CD4-positive, alpha-beta memory T cell (primary cell): ENCODE results near the gene CBX1. TPM values are rescaled to one million over a fixed set of nuclear protein-coding genes. Genes with fewer than 3 reads are reported as not detected.
A peak's percentile ranks its signal among the peaks of the same experiment; 100 is the strongest.

Source experiments
- CTCF ChIA-PET: fragments of 350-600 bp; sonication (Branson Sonifier 250); formaldehyde crosslinking; loops from one replicate; lab custom pipeline; 2021; ENCODE audit warnings: inconsistent platforms; ENCODE audit not compliant: partially characterized antibody; lab: Charles Lee
- POLR2A ChIA-PET: fragments of 350-600 bp; sonication (Branson Sonifier 250); formaldehyde crosslinking; loops from one replicate; lab custom pipeline; 2021; ENCODE audit not compliant: partially characterized antibody; lab: Charles Lee
- DNase-seq, 5 donors: peaks; one replicate each; pipeline versions ENCODE4 v3.0.0 to v3.0.0-alpha.2; 2020 to 2022; ENCODE audit warnings: mixed read lengths in 1 of 5
- H3K27ac ChIP-seq: one replicate; pipeline ENCODE4 v1.7.0; 2013; ENCODE audit warnings: low read depth, low read length
- H3K27me3 ChIP-seq: 2 replicates; pipeline ENCODE4 v1.7.0; 2013; ENCODE audit warnings: mild to moderate bottlenecking, low read length, moderate library complexity; ENCODE audit not compliant: insufficient read depth
- H3K36me3 ChIP-seq: 2 replicates; pipeline ENCODE4 v1.7.0; 2013; ENCODE audit warnings: mild to moderate bottlenecking, low read length, moderate library complexity; ENCODE audit not compliant: insufficient read depth
- H3K4me1 ChIP-seq: 2 replicates; pipeline ENCODE4 v1.7.0; 2013; ENCODE audit warnings: mild to moderate bottlenecking, low read length, moderate library complexity; ENCODE audit not compliant: insufficient read depth
- H3K4me3 ChIP-seq, 2 donors: one replicate each; pipeline ENCODE4 v1.7.0; 2013; ENCODE audit warnings: low read length in 2 of 2, mild to moderate bottlenecking in 1 of 2
- H3K9me3 ChIP-seq, 2 donors: one replicate each; pipeline ENCODE4 v1.7.0; 2013; ENCODE audit warnings: low read length in 2 of 2, control low read depth in 1 of 2; ENCODE audit not compliant: control insufficient read depth in 1 of 2
- H3K27ac Mint-ChIP-seq, 7 donors: one replicate each; pipeline ENCODE4 v1.8.0; 2020 to 2021; ENCODE audit warnings: mixed read lengths in 7 of 7, mild to moderate bottlenecking in 6 of 7, inconsistent platforms in 3 of 7, moderate library complexity in 3 of 7
- H3K27me3 Mint-ChIP-seq, 2 donors: one replicate each; pipeline ENCODE4 v1.8.0; 2020 to 2021; ENCODE audit warnings: mixed read lengths in 2 of 2
- H3K36me3 Mint-ChIP-seq, 2 donors: one replicate each; pipeline ENCODE4 v1.8.0; 2020 to 2021; ENCODE audit warnings: mixed read lengths in 2 of 2, inconsistent platforms in 1 of 2, mild to moderate bottlenecking in 1 of 2
- H3K4me1 Mint-ChIP-seq, 4 donors: one replicate each; pipeline ENCODE4 v1.8.0; 2020 to 2021; ENCODE audit warnings: mixed read lengths in 4 of 4, mild to moderate bottlenecking in 1 of 4
- H3K4me3 Mint-ChIP-seq, 8 donors: one replicate each; pipeline ENCODE4 v1.8.0; 2020 to 2021; ENCODE audit warnings: mixed read lengths in 8 of 8, mild to moderate bottlenecking in 7 of 8, moderate library complexity in 6 of 8, inconsistent platforms in 3 of 8
- H3K9me3 Mint-ChIP-seq, 8 donors: one replicate each; pipeline ENCODE4 v1.8.0; 2020 to 2021; ENCODE audit warnings: mixed read lengths in 8 of 8, mild to moderate bottlenecking in 5 of 8, inconsistent platforms in 3 of 8, moderate library complexity in 1 of 8
- intact Hi-C: fragments of 100-400 bp; cut with micrococcal nuclease; formaldehyde crosslinking; loops from one replicate; pipeline ENCODE4 v1.15.1; 2023
- polyA plus RNA-seq, 2 donors: library from polyadenylated mRNA; unstranded; fragments of 300-500 nt; fragmentation: Illumina TruSeq; gene quantifications; one replicate each; pipeline ENCODE4 v1.2.3, GENCODE V29; 2021
- total RNA-seq, 2 experiments: library from RNA; stranded (reverse); gene quantifications; one replicate each; pipeline ENCODE4 v1.2.3, GENCODE V29; 2021

Gene CBX1
- total and polyA plus RNA-seq, 4 experiments from 2014 or later: 10.1 to 37.1 (median 26.9) TPM

GRCh38 chr17:48045316-48046001 is 55.8 kb downstream of the CBX1 start:
- no peaks in the 10 kb centered on the region for H3K9me3 ChIP-seq
- Mint-ChIP-seq H3K27me3 (peaks cover 0 to 3% of the 10 kb centered on the region in 2 donors), H3K27ac (peak overlapping the region in 2 of 7 donors; percentile 13 to 87), H3K9me3 (peaks cover 0 to 3% (median 0%) of the 10 kb centered on the region in 8 donors), H3K4me1 (peaks cover 14 to 45% (median 31%) of the 10 kb centered on the region in 4 donors), H3K4me3 (peak overlapping the region in 4 of 8 donors; percentile 18 to 49 (median 38)), H3K36me3 (peaks cover 1 to 10% of the 10 kb centered on the region in 2 donors)
- intact Hi-C loops: loop anchor here (5.0 kb wide), 2 partner anchors 847 to 1147 kb away; partner anchors contain the start of gene ATP5MC1
- POLR2A ChIA-PET: interaction anchor here (3.7 kb wide), 1 partner anchor 19 kb away, joined by 52 read pairs; no protein-coding TSS in a partner anchor
- no peak overlapping the region for H3K4me3 ChIP-seq
- no peak overlapping the region for H3K27ac ChIP-seq
- DNase-seq: no peak
- peaks cover 1% of the 10 kb centered on the region for H3K36me3 ChIP-seq
- H3K4me1 ChIP-seq: peaks cover 30% of the 10 kb centered on the region
- H3K27me3 ChIP-seq: no peaks in the 10 kb centered on the region
- CTCF ChIA-PET: interaction anchor here (3.1 to 3.7 kb wide), 3 partner anchors 9 to 28 kb away, joined by 15 to 22 read pairs (median 18); no protein-coding TSS in a partner anchor

GRCh38 chr17:48044851-48045250 is 56.4 kb downstream of the CBX1 start:
- Histone ChIP-seq H3K9me3 (no peaks in the 10 kb centered on the region), H3K27ac (no peak overlapping the region), H3K4me1 (peaks cover 24% of the 10 kb centered on the region), H3K4me3 (no peak overlapping the region), H3K27me3 (no peaks in the 10 kb centered on the region), H3K36me3 (no peaks in the 10 kb centered on the region)
- Mint-ChIP-seq H3K36me3 (peaks cover 0 to 9% of the 10 kb centered on the region in 2 donors), H3K4me3 (peak overlapping the region in 1 of 8 donors; percentile 36), H3K9me3 (peaks cover 0 to 3% (median 0%) of the 10 kb centered on the region in 8 donors), H3K4me1 (peaks cover 10 to 39% (median 26%) of the 10 kb centered on the region in 4 donors), H3K27ac (no peak overlapping the region), H3K27me3 (peaks cover 0 to 3% of the 10 kb centered on the region in 2 donors)
- POLR2A ChIA-PET: no interaction called here
- CTCF ChIA-PET: interaction anchor here (1.8 to 3.7 kb wide), 4 partner anchors 8 to 29 kb away, joined by 6 to 22 read pairs (median 16); no protein-coding TSS in a partner anchor
- intact Hi-C loops: loop anchor here (5.0 kb wide), 2 partner anchors 847 to 1147 kb away; partner anchors contain the start of gene ATP5MC1
- no peak for DNase-seq

- Mint-ChIP-seq H3K27ac (no peak overlapping the region), H3K27me3 (peaks cover 4 to 12% of the 10 kb centered on the region in 2 donors), H3K4me3 (no peak overlapping the region), H3K36me3 (peaks cover 0 to 6% of the 10 kb centered on the region in 2 donors), H3K4me1 (peaks cover 5 to 27% (median 16%) of the 10 kb centered on the region in 4 donors), H3K9me3 (peaks cover 0 to 3% (median 0%) of the 10 kb centered on the region in 8 donors)
- Histone ChIP-seq H3K4me3 (no peak overlapping the region), H3K4me1 (peaks cover 12% of the 10 kb centered on the region), H3K9me3 (no peaks in the 10 kb centered on the region), H3K27ac (no peak overlapping the region), H3K27me3 (no peaks in the 10 kb centered on the region), H3K36me3 (no peaks in the 10 kb centered on the region)
- intact Hi-C loops: no loop called here
- no peak for DNase-seq
- CTCF ChIA-PET: interaction anchor here (1.0 to 3.7 kb wide), 6 partner anchors 13 to 73 kb away, joined by 3 to 22 read pairs (median 7); partner anchors contain the start of gene CDK5RAP3
- POLR2A ChIA-PET: no interaction called here
Observed at GRCh38 chr17:48043176-48043575, 58.1 kb downstream of the CBX1 start.

- no peak overlapping the region for H3K27ac Mint-ChIP-seq
- H3K4me1 Mint-ChIP-seq: peaks cover 4 to 7% (median 5%) of the 10 kb centered on the region in 4 donors
- CTCF ChIA-PET: interaction anchor here (1.0 to 5.5 kb wide), 2 partner anchors 13 to 35 kb away, joined by 3 to 38 read pairs; no protein-coding TSS in a partner anchor
- POLR2A ChIA-PET: interaction anchor here (3.5 kb wide), 1 partner anchor 9 kb away, joined by 31 read pairs; the partner anchor contains the start of gene NFE2L1
- Histone ChIP-seq H3K36me3 (no peaks in the 10 kb centered on the region), H3K9me3 (no peaks in the 10 kb centered on the region), H3K27ac (no peak overlapping the region), H3K4me3 (no peak overlapping the region), H3K4me1 (peaks cover 7% of the 10 kb centered on the region), H3K27me3 (no peaks in the 10 kb centered on the region)
- intact Hi-C loops: no loop called here
- no peaks in the 10 kb centered on the region for H3K9me3 Mint-ChIP-seq
- no peak for DNase-seq
- H3K27me3 Mint-ChIP-seq: peaks cover 6 to 21% of the 10 kb centered on the region in 2 donors
- no peaks in the 10 kb centered on the region for H3K36me3 Mint-ChIP-seq
- peak overlapping the region in 5 of 8 donors; percentile 32 to 95 (median 88) for H3K4me3 Mint-ChIP-seq
Observed at GRCh38 chr17:48038687-48039086, 62.6 kb downstream of the CBX1 start.

- peak overlapping the region in 5 of 7 donors; percentile 12 to 67 (median 43) for H3K27ac Mint-ChIP-seq
- ChIA-PET CTCF (interaction anchor here (1.0 to 5.5 kb wide), 3 partner anchors 13 to 36 kb away, joined by 3 to 38 read pairs (median 6); no protein-coding TSS in a partner anchor), POLR2A (interaction anchor here (0.7 to 3.5 kb wide), 3 partner anchors 10 to 63 kb away, joined by 5 to 31 read pairs (median 5); partner anchors contain the start of genes CBX1 and NFE2L1)
- no peaks in the 10 kb centered on the region for H3K9me3 Mint-ChIP-seq
- no peaks in the 10 kb centered on the region for H3K36me3 Mint-ChIP-seq
- Histone ChIP-seq H3K36me3 (no peaks in the 10 kb centered on the region), H3K4me1 (peaks cover 7% of the 10 kb centered on the region), H3K27ac (no peak overlapping the region), H3K9me3 (no peaks in the 10 kb centered on the region), H3K27me3 (no peaks in the 10 kb centered on the region), H3K4me3 (no peak overlapping the region)
- H3K27me3 Mint-ChIP-seq: peaks cover 6 to 25% of the 10 kb centered on the region in 2 donors
- DNase-seq: no peak
- H3K4me3 Mint-ChIP-seq: peak overlapping the region; percentile 86 to 95 (median 88)
- H3K4me1 Mint-ChIP-seq: peaks cover 4 to 7% (median 5%) of the 10 kb centered on the region in 4 donors
- intact Hi-C loops: loop anchor here (1.0 kb wide), 2 partner anchors 10 to 36 kb away; partner anchors contain the start of gene NFE2L1
Observed at GRCh38 chr17:48037838-48038323, 63.4 kb downstream of the CBX1 start.

GRCh38 chr17:48037036-48037837 is 64.0 kb downstream of the CBX1 start, which contains the start of gene COPZ2:
COPZ2 (minus strand) TSS chr17:48037797; CDS start chr17:48037777, 20 bp downstream.
- H3K36me3 ChIP-seq: no peaks in the 10 kb centered on the region
- Mint-ChIP-seq H3K9me3 (no peaks in the 10 kb centered on the region), H3K4me3 (peak within 1 kb of the TSS; percentile 87 to 95 (median 88)), H3K27ac (peak within 1 kb of the TSS in 6 of 7 donors; percentile 4 to 67 (median 30)), H3K36me3 (no peaks in the 10 kb centered on the region), H3K27me3 (peaks cover 7 to 32% of the 10 kb centered on the region in 2 donors), H3K4me1 (peaks cover 4 to 7% (median 5%) of the 10 kb centered on the region in 4 donors)
- DNase-seq: peak; percentile 62 to 74 (median 63)
- no peak within 1 kb of the TSS for H3K27ac ChIP-seq
- H3K9me3 ChIP-seq: no peaks in the 10 kb centered on the region
- H3K4me3 ChIP-seq: peak within 1 kb of the TSS; percentile 23 to 67
- peaks cover 7% of the 10 kb centered on the region for H3K4me1 ChIP-seq
- ChIA-PET CTCF (interaction anchor here (1.1 to 5.5 kb wide), 11 partner anchors 9 to 71 kb away, joined by 3 to 38 read pairs (median 8); partner anchors contain the start of genes CDK5RAP3, NFE2L1 and SNX11), POLR2A (interaction anchor here (0.7 to 3.5 kb wide), 6 partner anchors 11 to 243 kb away, joined by 3 to 31 read pairs (median 4); partner anchors contain the start of genes CBX1, CDK5RAP3 and NFE2L1)
- no peaks in the 10 kb centered on the region for H3K27me3 ChIP-seq
- intact Hi-C loops: loop anchor here (1.0 kb wide), 2 partner anchors 11 to 37 kb away; partner anchors contain the start of gene NFE2L1
